SK-N-MC (cell line): ENCODE measurements around the gene HSF2.

ENCODE experiments used
- DNase-seq: peaks from one replicate; pipeline ENCODE4 v3.0.0-alpha.2; 2011; ENCODE audit warnings: low read depth, low spot score
- H3K27ac ChIP-seq: fragments of 200-600 bp; sonication (generic); 2 replicates; pipeline ENCODE4 v1.5.1; 2016; ENCODE audit warnings: mixed run types
- H3K36me3 ChIP-seq: fragments of 200-600 bp; sonication (generic); 2 replicates; pipeline ENCODE4 v1.6.1; 2017; ENCODE audit warnings: antibody characterized with exemption, low read length, mixed read lengths; ENCODE audit not compliant: insufficient read depth
- H3K4me3 ChIP-seq: fragments of 200-600 bp; sonication (generic); 2 replicates; pipeline ENCODE4 v1.5.1; 2016
- H3K9ac ChIP-seq: fragments of 200-600 bp; sonication (generic); 2 replicates; pipeline ENCODE4 v1.8.0; 2017; ENCODE audit warnings: mixed run types, mixed read lengths; ENCODE audit not compliant: insufficient read length
- H3K9me3 ChIP-seq: fragments of 200-600 bp; sonication (generic); 2 replicates; pipeline ENCODE4 v1.6.1; 2017; ENCODE audit warnings: low read depth, mild to moderate bottlenecking, antibody characterized with exemption, low read length, moderate library complexity, mixed read lengths
- EZH2 ChIP-seq: fragments of 200-600 bp; sonication (generic); IDR thresholded peaks from one replicate; pipeline ENCODE4 v1.6.1; 2017; ENCODE audit warnings: antibody characterized with exemption
- FOXP2 ChIP-seq: optimal IDR thresholded peaks from 2 replicates; pipeline ENCODE3; 2011; ENCODE audit warnings: mild to moderate bottlenecking, moderate library complexity; ENCODE audit not compliant: insufficient read depth; ENCODE audit errors: extremely low read length, control extremely low read depth
- POLR2AphosphoS5 ChIP-seq: IDR thresholded peaks from 2 replicates; pipeline ENCODE4 v1.6.1; 2012; ENCODE audit warnings: mild to moderate bottlenecking, low read depth, low read length, borderline replicate concordance

HSF2 gene

DNA sequence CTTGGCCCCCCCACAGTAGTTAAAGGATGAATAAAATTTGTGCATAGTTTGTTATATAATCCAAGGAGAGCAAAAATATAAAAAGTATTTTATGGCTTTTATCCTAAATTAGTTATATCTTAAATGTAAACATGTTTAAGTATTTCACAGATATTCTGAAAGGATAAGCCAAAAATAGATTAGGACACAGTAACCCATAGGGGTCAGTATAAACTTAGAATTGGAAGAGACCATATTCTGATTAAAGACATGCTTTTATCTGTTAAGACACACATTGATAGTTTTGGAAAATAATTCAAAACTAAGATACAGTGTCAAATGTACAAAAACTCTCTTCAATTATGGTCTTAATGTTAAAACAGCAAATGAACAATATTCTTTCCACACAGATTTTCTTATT is 76.7 kb downstream of the HSF2 start:
- Histone ChIP-seq H3K27ac (no peak overlapping the region), H3K4me3 (no peak overlapping the region), H3K36me3 (no peaks in the 10 kb centered on the region), H3K9ac (no peak overlapping the region), H3K9me3 (no peaks in the 10 kb centered on the region)
- no peak for TF ChIP-seq FOXP2
- TF ChIP-seq EZH2, result no peak
- no peak for TF ChIP-seq POLR2AphosphoS5
- no peak for DNase-seq

DNA sequence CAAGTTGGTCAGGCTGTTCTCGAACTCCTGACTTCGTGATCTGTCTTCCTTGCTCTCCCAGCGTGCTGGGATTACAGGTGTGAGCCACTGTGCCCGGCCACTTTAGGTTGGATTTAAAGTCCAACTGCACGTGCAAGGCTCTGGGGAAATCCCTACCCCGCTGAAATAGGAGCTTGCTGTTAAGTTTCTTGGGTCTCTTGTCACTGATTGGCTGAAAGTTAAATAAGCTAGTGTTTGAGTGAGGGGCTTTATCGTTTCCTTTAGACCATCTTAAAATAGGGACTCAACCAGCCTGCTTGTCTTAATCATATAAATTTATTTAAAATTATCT is 83.3 kb downstream of the HSF2 start:
- Histone ChIP-seq H3K9me3 (no peaks in the 10 kb centered on the region), H3K36me3 (no peaks in the 10 kb centered on the region), H3K27ac (no peak overlapping the region), H3K4me3 (no peak overlapping the region), H3K9ac (no peak overlapping the region)
- no peak for DNase-seq
- TF ChIP-seq FOXP2, result no peak
- no peak for TF ChIP-seq EZH2
- TF ChIP-seq POLR2AphosphoS5, result no peak
